WERI-Rb-1 (cell line): ENCODE results near the gene ITPR1.

Experiments used
- DNase-seq: peaks from one replicate; pipeline ENCODE4 v3.0.0-alpha.2; 2020
- H3K27ac ChIP-seq: fragments of 250-450 bp; sonication (Bioruptor Pico); 2 replicates; pipeline ENCODE4 v1.5.1; 2020; ENCODE audit warnings: mild to moderate bottlenecking, moderate library complexity
- H3K27me3 ChIP-seq: fragments of 250-450 bp; sonication (Bioruptor Pico); 2 replicates; pipeline ENCODE4 v1.5.1; 2021; ENCODE audit warnings: mild to moderate bottlenecking, low read depth, moderate library complexity; ENCODE audit not compliant: insufficient read depth, severe bottlenecking
- H3K36me3 ChIP-seq: fragments of 250-450 bp; sonication (Bioruptor Pico); 2 replicates; pipeline ENCODE4 v1.5.1; 2020; ENCODE audit warnings: mild to moderate bottlenecking, moderate library complexity
- H3K4me3 ChIP-seq: 2 replicates; pipeline ENCODE4 v1.5.1; 2011; ENCODE audit warnings: low read depth, mild to moderate bottlenecking, control low read depth, low read length
- H3K9me3 ChIP-seq: fragments of 250-450 bp; sonication (Bioruptor Pico); 2 replicates; pipeline ENCODE4 v1.5.1; 2021; ENCODE audit warnings: mild to moderate bottlenecking, moderate library complexity; ENCODE audit not compliant: severe bottlenecking
- TF ChIP-seq, protein P1 (sequence below): IDR thresholded peaks from 2 replicates; pipeline ENCODE4 v1.5.1; 2011; ENCODE audit warnings: low read depth, mild to moderate bottlenecking, control low read depth, inconsistent platforms, low read length

Gene ITPR1

DNA sequence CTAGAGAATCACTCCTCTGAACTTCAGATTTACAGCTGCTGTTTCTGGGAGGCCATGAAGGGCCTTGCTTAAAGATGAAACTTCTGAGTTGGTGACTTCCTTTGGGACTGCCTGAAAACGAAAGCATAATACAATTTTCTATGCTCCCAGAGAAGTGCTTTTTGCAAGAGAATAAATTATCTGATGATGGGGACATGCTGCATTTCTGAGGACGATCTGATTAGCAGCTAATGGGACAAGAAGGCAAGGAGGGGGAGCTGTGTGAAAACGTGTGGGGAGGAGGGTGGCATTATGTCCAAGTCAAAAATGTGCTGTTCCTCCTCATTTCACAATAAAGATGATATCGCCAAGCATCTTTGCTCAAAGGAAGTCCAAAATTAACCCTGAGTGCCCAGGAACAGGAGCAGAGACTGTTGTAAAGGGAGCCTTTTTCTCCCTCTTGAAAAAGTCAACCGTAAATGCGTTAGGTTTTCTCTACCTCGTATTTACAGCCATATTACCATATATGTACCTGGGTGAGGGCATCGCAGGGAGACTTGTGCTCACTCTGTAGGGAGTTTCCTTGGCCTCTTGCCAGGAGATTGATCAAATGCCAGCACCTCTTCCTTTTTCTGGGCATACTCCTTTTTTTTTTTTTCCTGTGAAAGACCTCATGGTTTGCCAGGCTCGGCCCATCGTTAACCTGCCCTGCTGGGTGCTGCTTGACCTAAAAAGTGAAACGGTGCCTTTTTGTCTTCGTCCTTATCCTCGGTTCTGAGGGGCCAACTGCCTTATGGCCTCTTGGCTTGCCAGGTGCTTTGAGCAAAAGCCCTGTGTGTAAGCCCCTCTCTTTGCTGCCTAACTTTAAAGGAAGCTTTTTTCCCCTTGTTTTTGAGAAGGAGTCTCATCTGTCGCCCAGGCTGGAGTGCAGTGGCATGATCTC, 11.5 kb downstream of the ITPR1 start:
- no peaks in the 10 kb centered on the region for H3K9me3 ChIP-seq
- H3K4me3 ChIP-seq = no peak overlapping the region
- no peaks in the 10 kb centered on the region for H3K36me3 ChIP-seq
- no peak overlapping the region for H3K27ac ChIP-seq
- H3K27me3 ChIP-seq = no peaks in the 10 kb centered on the region
- TF ChIP-seq, protein P1, sequence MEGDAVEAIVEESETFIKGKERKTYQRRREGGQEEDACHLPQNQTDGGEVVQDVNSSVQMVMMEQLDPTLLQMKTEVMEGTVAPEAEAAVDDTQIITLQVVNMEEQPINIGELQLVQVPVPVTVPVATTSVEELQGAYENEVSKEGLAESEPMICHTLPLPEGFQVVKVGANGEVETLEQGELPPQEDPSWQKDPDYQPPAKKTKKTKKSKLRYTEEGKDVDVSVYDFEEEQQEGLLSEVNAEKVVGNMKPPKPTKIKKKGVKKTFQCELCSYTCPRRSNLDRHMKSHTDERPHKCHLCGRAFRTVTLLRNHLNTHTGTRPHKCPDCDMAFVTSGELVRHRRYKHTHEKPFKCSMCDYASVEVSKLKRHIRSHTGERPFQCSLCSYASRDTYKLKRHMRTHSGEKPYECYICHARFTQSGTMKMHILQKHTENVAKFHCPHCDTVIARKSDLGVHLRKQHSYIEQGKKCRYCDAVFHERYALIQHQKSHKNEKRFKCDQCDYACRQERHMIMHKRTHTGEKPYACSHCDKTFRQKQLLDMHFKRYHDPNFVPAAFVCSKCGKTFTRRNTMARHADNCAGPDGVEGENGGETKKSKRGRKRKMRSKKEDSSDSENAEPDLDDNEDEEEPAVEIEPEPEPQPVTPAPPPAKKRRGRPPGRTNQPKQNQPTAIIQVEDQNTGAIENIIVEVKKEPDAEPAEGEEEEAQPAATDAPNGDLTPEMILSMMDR = no peak
- no peak for DNase-seq

DNA sequence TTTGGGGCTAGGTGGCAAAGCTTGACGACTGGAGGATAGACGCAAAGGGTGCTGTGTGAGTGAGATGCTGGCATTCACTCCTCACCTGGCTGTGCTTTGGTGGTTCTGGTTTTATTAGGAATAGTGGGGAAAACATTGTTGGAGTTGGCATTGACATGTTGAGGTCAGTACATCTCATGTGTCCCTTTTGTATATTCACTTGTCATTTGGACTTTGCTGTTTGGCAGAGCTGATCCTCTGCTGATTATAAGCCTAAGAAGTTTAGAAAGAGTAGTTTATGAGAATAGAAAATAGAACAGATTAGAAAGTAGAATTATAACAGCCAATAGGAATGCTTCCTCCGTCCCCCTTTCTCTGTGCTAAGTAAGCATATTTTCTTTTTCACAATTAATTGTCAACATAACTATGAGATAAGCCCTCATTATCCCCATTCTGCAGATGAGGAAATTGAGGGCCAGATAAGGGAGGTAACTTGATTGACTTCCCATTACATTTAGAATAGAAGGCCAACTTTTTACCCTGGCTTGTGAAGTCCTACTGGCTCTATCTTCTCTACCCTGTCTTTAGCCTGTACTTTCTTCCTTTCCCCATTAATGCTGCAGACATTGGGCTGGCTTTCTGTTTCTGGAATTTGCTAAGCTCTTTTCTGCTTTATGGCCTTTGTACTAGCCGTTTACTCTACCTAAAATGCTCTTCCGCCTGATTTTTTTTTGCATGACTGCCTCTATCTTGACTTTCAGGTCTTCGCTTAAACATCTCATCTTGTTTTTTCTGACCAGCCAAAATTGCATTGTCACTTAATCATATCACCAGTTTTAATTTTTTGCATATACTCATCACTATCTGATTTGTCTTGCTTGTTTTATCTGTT, 12.8 kb downstream of the ITPR1 start:
- DNase-seq = no peak
- TF ChIP-seq, protein P1 = no peak
- Histone ChIP-seq H3K4me3 (no peak overlapping the region), H3K36me3 (no peaks in the 10 kb centered on the region), H3K27me3 (no peaks in the 10 kb centered on the region), H3K9me3 (no peaks in the 10 kb centered on the region), H3K27ac (no peak overlapping the region)

DNA sequence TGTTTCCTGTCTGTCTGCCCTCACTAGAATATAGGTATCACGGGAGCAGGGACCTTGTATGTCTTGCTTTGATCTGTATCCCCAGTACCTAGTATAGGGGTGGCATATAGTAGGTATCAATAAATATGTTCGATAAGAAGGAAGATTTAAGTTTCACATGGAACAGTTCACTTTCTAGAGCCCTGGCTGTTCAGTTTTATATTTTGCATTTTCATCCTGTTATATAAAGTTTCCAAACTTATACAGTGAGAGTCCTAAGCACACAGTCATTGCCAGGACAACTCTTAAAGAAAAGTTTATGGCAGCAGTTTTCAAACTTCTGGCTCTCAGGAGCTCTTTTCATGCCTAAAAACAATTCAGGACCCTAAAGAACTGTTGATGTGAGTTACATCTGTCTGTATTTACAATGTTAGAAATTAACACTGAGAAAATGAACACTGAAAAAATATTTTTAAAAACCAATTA, 13.4 kb downstream of the ITPR1 start:
- H3K9me3 ChIP-seq = no peaks in the 10 kb centered on the region
- H3K4me3 ChIP-seq = no peak overlapping the region
- H3K27me3 ChIP-seq = no peaks in the 10 kb centered on the region
- DNase-seq = no peak
- no peak overlapping the region for H3K27ac ChIP-seq
- no peaks in the 10 kb centered on the region for H3K36me3 ChIP-seq
- TF ChIP-seq, protein P1 = no peak

DNA sequence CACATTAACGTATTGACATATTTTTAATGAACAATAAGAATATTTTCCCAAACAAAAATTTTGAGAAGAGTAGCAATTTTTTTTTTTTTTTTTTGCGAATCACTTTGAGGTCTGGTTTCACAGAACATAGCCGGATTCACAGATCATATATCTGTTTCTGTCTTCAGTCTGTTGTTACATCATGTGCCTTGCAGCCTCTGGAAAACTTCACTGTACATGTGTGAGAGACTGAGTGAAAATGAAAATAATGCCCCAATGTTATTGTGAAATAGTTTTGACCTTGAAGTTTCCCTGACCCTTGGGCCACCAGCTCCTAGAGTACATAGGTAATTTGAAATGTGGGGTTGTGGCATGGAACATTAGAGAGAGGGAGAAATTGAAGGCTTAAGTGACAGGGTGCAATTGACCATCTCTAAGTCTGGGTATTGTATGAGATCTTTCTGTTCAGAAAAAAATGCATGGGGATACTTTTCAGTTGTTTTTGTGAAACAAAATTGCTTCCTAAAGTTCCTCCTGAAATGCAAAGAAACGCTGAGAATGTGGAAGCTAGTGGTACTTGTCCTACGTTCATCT, 14.0 kb downstream of the ITPR1 start:
- TF ChIP-seq, protein P1 = no peak
- H3K9me3 ChIP-seq = no peaks in the 10 kb centered on the region
- H3K36me3 ChIP-seq = no peaks in the 10 kb centered on the region
- no peak for DNase-seq
- no peaks in the 10 kb centered on the region for H3K27me3 ChIP-seq
- no peak overlapping the region for H3K4me3 ChIP-seq
- H3K27ac ChIP-seq = no peak overlapping the region

DNA sequence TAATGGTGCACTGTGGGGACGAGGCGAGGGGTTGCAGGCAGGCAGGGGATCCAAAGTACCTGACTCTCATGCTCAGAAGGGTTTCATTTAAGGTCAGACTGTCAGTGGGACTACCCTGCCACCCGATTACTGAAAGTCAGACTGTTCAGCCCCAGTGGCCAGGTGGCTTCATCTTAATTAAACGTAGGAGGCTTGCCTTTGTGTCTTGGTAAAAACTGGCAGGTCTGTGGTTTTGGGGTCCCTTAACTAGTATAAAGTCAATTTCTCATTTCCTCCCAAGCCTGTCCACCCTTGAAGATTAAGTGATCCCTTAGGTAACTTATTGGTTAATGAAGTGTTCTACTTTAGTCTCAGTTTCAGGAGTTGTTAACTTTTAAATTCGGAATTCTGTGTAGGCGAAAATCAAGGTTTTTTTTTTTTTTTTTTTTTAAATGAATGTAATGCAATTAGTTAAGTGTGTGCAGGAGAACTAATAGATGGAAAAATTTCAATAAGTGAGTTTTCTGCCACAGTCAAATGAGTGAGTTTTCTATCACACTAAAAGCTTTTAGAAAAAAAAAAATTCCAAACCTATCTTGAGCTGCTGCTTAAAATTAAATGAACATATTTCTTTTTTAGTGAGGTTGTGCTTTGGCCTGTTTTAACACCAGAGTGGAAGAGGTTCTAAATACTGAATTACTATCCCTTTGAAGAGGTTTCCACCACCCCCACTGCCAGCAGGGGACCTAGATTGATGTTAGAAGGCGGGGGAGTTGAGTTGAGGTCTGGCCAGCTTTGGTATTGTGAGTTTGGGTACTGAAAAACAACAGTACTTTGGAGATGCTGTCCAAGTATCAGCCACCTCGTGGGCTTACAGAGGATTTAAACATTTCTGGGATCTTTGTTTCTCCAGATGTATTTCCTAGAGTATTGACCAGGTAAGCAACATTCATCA, 15.2 kb downstream of the ITPR1 start:
- TF ChIP-seq, protein P1 = no peak
- no peak for DNase-seq
- Histone ChIP-seq H3K27ac (no peak overlapping the region), H3K4me3 (no peak overlapping the region), H3K9me3 (no peaks in the 10 kb centered on the region), H3K36me3 (no peaks in the 10 kb centered on the region), H3K27me3 (no peaks in the 10 kb centered on the region)
